A673 (cell line): Measurements from ENCODE around the gene EIF3A. TPM values are rescaled to one million over a fixed set of nuclear protein-coding genes. Genes with fewer than 3 reads are reported as not detected.

Experiments used
- BruUV-seq: library from RNA; stranded (reverse); fragments of 400-500 nt; replicated peaks from 2 replicates; lab custom pipeline; 2021; lab: Mats Ljungman, UMichigan
- CTCF ChIA-PET: fragments of 300-600 bp; sonication (Branson Sonifier 250); formaldehyde crosslinking; loops from one replicate; lab custom pipeline; 2022; ENCODE audit warnings: antibody characterized with exemption; lab: Charles Lee
- POLR2A ChIA-PET: fragments of 300-600 bp; sonication (Branson Sonifier 250); formaldehyde crosslinking; loops from one replicate; lab custom pipeline; 2022; ENCODE audit warnings: antibody characterized with exemption; ENCODE audit not compliant: low non-redundant PET; lab: Charles Lee
- DNase-seq: peaks from one replicate; pipeline ENCODE4 v3.0.0-alpha.2; 2015; ENCODE audit warnings: low spot score
- H3K27ac ChIP-seq: fragments of 200-600 bp; sonication (generic); 2 replicates; pipeline ENCODE4 v1.5.1; 2016; ENCODE audit warnings: mixed run types, low read depth, mild to moderate bottlenecking, mixed read lengths, antibody characterized with exemption, low read length; ENCODE audit not compliant: poor library complexity, severe bottlenecking
- H3K27me3 ChIP-seq: fragments of 200-600 bp; sonication (generic); replicated peaks from 2 replicates; pipeline ENCODE4 v1.6.1; 2017; ENCODE audit warnings: mixed run types, low read depth, mild to moderate bottlenecking, mixed read lengths, antibody characterized with exemption, low read length; ENCODE audit not compliant: insufficient read depth, poor library complexity
- H3K36me3 ChIP-seq: fragments of 200-600 bp; sonication (generic); 2 replicates; pipeline ENCODE4 v1.6.1; 2016; ENCODE audit warnings: mixed run types, mild to moderate bottlenecking, mixed read lengths, antibody characterized with exemption, low read length; ENCODE audit not compliant: insufficient read depth, poor library complexity, severe bottlenecking
- H3K4me1 ChIP-seq: fragments of 200-600 bp; sonication (generic); 2 replicates; pipeline ENCODE4 v1.6.1; 2017; ENCODE audit warnings: mixed run types, mild to moderate bottlenecking, mixed read lengths, antibody characterized with exemption, low read length; ENCODE audit not compliant: insufficient read depth, poor library complexity, severe bottlenecking
- H3K4me3 ChIP-seq: fragments of 200-600 bp; sonication (generic); 2 replicates; pipeline ENCODE4 v1.5.1; 2016; ENCODE audit warnings: low read depth, mixed run types, mild to moderate bottlenecking, mixed read lengths, low read length; ENCODE audit not compliant: poor library complexity, severe bottlenecking
- H3K9me3 ChIP-seq: fragments of 200-600 bp; sonication (generic); 2 replicates; pipeline ENCODE4 v1.6.1; 2016; ENCODE audit warnings: mixed run types, low read depth, mild to moderate bottlenecking, mixed read lengths, antibody characterized with exemption, low read length; ENCODE audit not compliant: poor library complexity, severe bottlenecking
- CTCF ChIP-seq: fragments of 300-800, 200-600 bp; sonication (generic); conservative IDR thresholded peaks from 2 replicates; pipeline ENCODE4 v1.5.1; 2017; ENCODE audit warnings: low read depth, mild to moderate bottlenecking, antibody characterized with exemption, low read length, moderate library complexity, mixed read lengths
- EZH2 ChIP-seq: fragments of 200-600 bp; sonication (generic); IDR thresholded peaks from 2 replicates; pipeline ENCODE4 v1.6.1; 2017; ENCODE audit warnings: borderline replicate concordance, low read depth, mild to moderate bottlenecking, mixed read lengths, antibody characterized with exemption, low read length; ENCODE audit not compliant: poor library complexity, severe bottlenecking
- intact Hi-C: fragments of 100-400 bp; cut with micrococcal nuclease; formaldehyde crosslinking; loops from one replicate; pipeline ENCODE4 v1.10.0; 2022; ENCODE audit not compliant: unreplicated experiment
- total RNA-seq: library from RNA; stranded (reverse); gene quantifications from 2 replicates; pipeline ENCODE4 v1.2.3, GENCODE V29; 2021

Gene EIF3A
- total RNA-seq, 1 experiment from 2014 or later, result 181 TPM

GRCh38 chr10:119079599-119080520 is 757 bp downstream of the EIF3A start:
- H3K27me3 ChIP-seq, result no peaks in the 10 kb centered on the region
- peak overlapping the region; percentile 84 for H3K4me3 ChIP-seq
- H3K36me3 ChIP-seq, result peaks cover 11% of the 10 kb centered on the region
- ChIA-PET CTCF (no interaction called here), POLR2A (no interaction called here)
- BruUV-seq, result no TSS peak
- intact Hi-C loops, result loop anchor here (1.0 kb wide), 1 partner anchor 24 kb away; the partner anchor contains the start of gene DENND10
- DNase-seq, result peak; percentile 72
- H3K4me1 ChIP-seq, result peaks cover 13% of the 10 kb centered on the region
- TF ChIP-seq EZH2, result no peak
- no peak for TF ChIP-seq CTCF
- H3K9me3 ChIP-seq, result no peaks in the 10 kb centered on the region
- H3K27ac ChIP-seq, result peak overlapping the region; percentile 97

DNA sequence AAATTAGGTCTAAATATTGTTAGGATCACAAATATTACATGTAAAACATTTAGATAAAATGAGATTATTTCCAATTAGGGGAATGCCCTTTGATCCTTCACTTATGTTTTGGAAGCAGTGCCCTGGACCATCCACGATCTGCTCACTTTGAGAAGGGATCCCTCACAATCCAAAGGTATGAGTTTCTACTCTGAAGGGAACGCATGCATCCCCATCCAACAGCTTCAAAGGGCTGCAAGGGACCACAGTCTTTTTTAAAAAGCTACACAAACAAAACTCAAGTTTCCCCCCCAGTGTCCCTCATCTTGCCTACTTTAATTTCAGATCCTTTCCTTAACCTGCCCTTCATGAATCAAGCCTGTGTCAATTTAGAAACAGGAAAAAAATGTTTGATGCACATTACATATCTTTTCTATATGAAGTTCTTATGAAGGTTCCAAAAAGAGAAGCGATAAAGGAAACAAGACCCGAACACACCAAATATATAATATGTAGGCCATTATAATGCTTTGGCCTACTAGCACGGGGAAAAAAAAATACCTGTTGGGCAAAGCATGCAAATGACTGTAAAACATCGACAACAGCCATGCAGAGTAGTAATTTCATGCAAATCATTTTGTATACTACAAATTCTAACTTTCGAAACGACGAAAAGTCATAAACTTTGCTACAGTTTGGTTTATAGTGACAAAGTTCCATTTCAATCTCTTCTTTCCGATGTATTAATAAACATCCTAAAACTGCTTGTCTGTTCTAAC is 2.0 kb downstream of the EIF3A start:
- TF ChIP-seq CTCF, result no peak
- TF ChIP-seq EZH2, result no peak
- no peaks in the 10 kb centered on the region for H3K27me3 ChIP-seq
- DNase-seq, result no peak
- no peaks in the 10 kb centered on the region for H3K9me3 ChIP-seq
- BruUV-seq, result no TSS peak
- peak overlapping the region; percentile 84 for H3K4me3 ChIP-seq
- CTCF ChIA-PET, result interaction anchor here (0.6 kb wide), 1 partner anchor 71 kb away, joined by 6 read pairs; no protein-coding TSS in a partner anchor
- peak overlapping the region; percentile 97 for H3K27ac ChIP-seq
- peaks cover 13% of the 10 kb centered on the region for H3K36me3 ChIP-seq
- H3K4me1 ChIP-seq, result peaks cover 13% of the 10 kb centered on the region
- POLR2A ChIA-PET, result no interaction called here
- intact Hi-C loops, result no loop called here

DNA sequence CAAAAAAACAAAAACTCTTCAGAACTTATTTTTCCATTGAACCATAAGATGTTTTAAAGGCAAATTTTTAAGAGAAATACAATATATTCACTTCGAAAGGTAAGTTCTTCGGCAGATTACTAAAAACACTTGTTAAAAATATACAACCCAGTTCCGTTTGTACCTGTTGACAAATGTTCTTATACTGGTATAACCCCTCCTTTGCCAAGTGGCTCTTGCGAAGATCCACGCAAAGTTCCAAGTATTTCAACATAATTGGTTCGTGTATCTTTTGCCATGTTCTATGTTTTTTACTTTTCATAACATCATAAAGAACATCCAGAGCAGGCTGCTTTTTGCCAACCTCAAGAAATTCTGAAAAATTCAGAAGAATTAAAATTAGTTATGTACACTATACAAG is 7.0 kb downstream of the EIF3A start:
- peaks cover 7% of the 10 kb centered on the region for H3K4me1 ChIP-seq
- H3K4me3 ChIP-seq, result no peak overlapping the region
- no peak for DNase-seq
- no peak overlapping the region for H3K27ac ChIP-seq
- no peaks in the 10 kb centered on the region for H3K9me3 ChIP-seq
- no peak for TF ChIP-seq CTCF
- TF ChIP-seq EZH2, result no peak
- BruUV-seq, result TSS peak; percentile 10
- CTCF ChIA-PET, result no interaction called here
- intact Hi-C loops, result no loop called here
- H3K27me3 ChIP-seq, result no peaks in the 10 kb centered on the region
- POLR2A ChIA-PET, result no interaction called here
- H3K36me3 ChIP-seq, result peaks cover 63% of the 10 kb centered on the region
